Suppressor macrophage treated with lipopolysaccharide for 1 hour (primary cell): ENCODE results near the gene STARD7.
A peak's percentile ranks its signal among the peaks of the same experiment; 100 is the strongest.
"Not testable (repeated sequence)": the region's sequence is repeated elsewhere in the genome, so short reads cannot be mapped to it uniquely, and the experiment has no call there.

ENCODE experiments used
- DNase-seq, 3 donors: peaks; one replicate each; pipeline ENCODE4 v3.0.0-alpha.2; 2020 to 2022

STARD7 gene

GRCh38 chr2:96160366-96160765, 48.3 kb downstream of the STARD7 start:
- DNase-seq = not testable (repeated sequence)

- DNase-seq = no peak
These were observed 49.4 kb downstream of the STARD7 start for GRCh38 chr2:96159084-96159830.

- DNase-seq = no peak
These were observed 50.1 kb downstream of the STARD7 start for GRCh38 chr2:96158554-96158940.

- DNase-seq = peak; percentile 97 to 99 (median 98)
These were observed 50.7 kb downstream of the STARD7 start for GRCh38 chr2:96157649-96158553.

- DNase-seq = no peak
These were observed 51.5 kb downstream of the STARD7 start for GRCh38 chr2:96156926-96157648.

GRCh38 chr2:96156011-96156820, 52.4 kb downstream of the STARD7 start:
- DNase-seq = no peak

- no peak for DNase-seq
These were observed 53.9 kb downstream of the STARD7 start for GRCh38 chr2:96154506-96155380.

GRCh38 chr2:96153991-96154431, 54.6 kb downstream of the STARD7 start:
- no peak for DNase-seq

GRCh38 chr2:96153291-96153713, 55.3 kb downstream of the STARD7 start:
- no peak for DNase-seq

GRCh38 chr2:96152304-96153161, 56.1 kb downstream of the STARD7 start:
- no peak for DNase-seq

GRCh38 chr2:96151595-96152303, 56.9 kb downstream of the STARD7 start:
- DNase-seq = no peak

GRCh38 chr2:96150791-96151594, 57.6 kb downstream of the STARD7 start:
- no peak for DNase-seq

GRCh38 chr2:96150007-96150640, 58.5 kb downstream of the STARD7 start:
- DNase-seq = no peak

GRCh38 chr2:96148410-96149217, 60.0 kb downstream of the STARD7 start:
- peak; percentile 96 to 97 (median 97) for DNase-seq

GRCh38 chr2:96147593-96148201, 60.9 kb downstream of the STARD7 start:
- peak; percentile 38 to 62 (median 62) for DNase-seq

GRCh38 chr2:96146881-96147592, 61.6 kb downstream of the STARD7 start:
- no peak for DNase-seq
